ENCODE results near the gene GLCE.
A peak's percentile ranks its signal among the peaks of the same experiment; 100 is the strongest.

Gene GLCE

GRCh38 chr15:69160141-69160993 is at the start of gene GLCE:
Gene GLCE, plus strand, starts transcription at chr15:69160635. Its CDS starts 95,172 bp downstream, at chr15:69255807.
- DNase-seq = peak; percentile 93 to 99 (median 98)
- intact Hi-C loops (cut with DNase I) = no loop called here

GRCh38 chr15:69114331-69114928 is 46.0 kb upstream of the GLCE start:
- DNase-seq = no peak
- intact Hi-C loops (cut with DNase I) = no loop called here

DNA sequence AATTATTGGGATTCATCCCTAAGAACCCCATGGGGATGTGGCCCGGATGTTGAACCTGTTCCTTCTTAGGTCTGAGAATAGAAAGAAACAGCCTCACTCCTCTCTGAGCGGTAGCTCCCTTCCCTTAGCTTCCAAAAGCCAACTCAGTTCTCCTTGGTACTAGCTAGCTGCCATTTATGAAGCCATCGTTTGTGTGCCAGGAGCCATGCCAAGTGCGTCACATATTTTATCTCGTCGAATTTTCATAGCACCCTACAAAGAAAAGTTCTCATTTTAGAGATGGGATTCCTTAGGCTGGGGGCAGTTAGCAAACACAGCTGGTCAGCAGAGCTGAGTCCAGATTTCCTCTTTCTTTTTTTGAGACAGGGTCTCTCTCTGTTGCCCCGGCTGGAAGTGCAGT is 45.4 kb upstream of the GLCE start:
- intact Hi-C loops (cut with DNase I) = no loop called here
- no peak for DNase-seq

DNA sequence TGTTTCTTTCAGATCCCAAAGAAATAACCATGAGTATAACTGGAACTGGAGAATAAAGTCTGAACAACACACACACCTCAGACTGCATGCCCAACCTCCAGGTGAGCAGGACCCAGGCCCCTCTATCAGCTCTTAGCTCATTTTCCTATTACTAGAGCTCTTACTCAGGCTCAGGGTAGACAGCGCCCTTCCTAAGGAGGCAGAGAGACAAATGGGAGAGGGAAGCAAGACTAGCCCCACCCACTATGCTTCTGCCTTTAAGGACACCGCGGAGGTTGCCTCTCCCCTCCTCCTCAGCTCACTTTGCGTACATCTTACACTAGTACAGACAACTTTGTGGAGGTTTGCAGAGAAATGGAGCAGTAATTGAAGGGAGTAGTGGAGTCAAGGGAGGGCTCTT is 44.0 kb upstream of the GLCE start:
- intact Hi-C loops (cut with DNase I) = no loop called here
- peak in 4 of 42 donors; percentile 7 to 47 (median 18) for DNase-seq

DNA sequence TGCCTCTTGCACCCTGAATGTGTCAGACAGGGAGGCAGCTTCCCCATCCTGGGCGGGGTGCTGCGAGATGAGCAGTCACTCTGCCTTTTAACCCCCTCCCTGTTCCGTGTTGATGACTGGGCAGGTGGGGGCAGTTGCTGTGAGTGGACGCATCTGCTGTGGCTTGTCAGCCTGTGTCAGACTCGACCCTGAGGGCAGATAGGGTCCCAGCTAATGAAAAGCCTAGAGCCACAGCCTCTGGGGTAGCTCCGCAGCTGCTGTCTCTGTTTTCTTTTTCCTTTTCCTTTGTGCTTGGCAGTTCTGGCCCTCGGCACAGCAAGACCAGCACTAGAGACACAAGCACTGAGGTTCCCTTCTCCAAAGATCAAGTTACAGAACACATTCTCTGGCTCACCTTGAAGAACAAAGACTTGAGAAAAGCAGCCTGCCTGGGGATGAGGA is 43.0 kb upstream of the GLCE start:
- DNase-seq = peak in 1 of 42 donors; percentile 16
- intact Hi-C loops (cut with DNase I) = no loop called here

DNA sequence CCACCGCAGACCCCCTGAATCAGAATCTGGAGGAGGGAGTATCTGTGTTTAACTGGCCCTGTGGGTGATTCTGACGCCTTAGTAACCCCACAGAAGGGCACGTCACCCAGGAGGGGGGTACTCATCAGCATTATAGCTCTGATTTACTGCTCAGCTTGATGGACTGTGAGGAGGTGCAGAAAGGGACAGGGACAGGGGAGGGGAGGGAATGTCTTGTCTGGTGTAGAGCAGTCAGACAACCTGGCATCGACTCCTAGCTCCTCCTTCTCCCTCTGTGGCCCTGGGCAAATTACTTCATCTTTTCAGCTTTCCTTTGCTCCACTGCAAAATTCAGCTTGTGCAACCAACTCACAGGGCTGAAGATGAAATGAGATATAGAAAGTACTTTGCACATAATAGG is 42.3 kb upstream of the GLCE start:
- intact Hi-C loops (cut with DNase I) = no loop called here
- DNase-seq = no peak

DNA sequence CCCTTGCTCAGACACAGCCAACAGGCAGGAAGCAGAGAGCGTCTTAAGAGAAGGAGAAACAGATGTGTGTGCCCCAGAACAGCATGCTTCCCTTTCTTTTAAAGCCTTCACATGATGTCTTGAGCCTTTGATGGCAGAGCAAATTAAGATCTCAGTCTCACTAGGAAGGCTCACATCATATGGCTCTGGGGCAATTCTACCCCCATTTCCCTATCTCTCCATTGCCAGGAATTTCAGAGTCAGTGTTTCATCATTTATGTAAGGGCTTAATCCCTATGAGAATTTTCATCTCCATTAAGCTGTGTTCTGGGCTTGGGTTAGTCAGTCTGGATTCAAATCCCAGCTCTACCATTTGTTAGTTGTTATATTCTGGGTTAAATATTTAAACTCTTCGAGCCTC is 41.4 kb upstream of the GLCE start:
- DNase-seq = no peak
- intact Hi-C loops (cut with DNase I) = no loop called here

DNA sequence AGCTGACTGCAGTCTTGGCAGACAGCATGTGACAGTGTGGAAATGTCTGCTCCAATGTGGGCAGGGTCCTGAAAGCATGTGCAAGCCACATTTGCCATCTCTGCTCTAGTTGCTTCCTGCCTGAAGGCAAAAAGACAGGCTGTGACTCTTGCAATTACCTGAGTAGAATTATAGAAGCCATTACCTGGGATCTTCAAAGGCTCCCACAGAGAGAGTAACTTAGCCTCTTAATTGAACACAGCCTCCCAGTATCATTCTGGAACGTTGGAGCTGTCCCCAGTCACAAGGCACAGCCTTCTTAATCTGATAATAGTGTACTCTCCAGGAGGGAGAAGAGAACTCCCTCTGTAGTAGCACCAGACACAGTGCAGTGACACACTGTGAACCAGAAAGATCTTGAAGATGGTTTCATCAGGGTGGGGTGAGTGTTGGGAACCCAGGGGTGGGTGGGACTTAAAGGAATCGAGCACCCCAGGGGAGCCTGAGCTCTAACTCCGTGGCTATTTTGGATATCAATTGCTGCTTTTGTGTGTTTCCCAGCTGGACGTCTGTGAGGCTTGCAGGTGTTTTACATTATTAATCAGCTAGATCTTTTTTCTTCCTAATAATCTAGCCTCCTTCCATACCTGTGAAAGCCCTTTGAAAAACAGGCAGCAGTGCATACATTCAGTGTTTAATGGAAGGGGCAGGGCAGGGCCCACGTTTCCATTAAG is 40.6 kb upstream of the GLCE start:
- intact Hi-C loops (cut with DNase I) = no loop called here
- DNase-seq = peak in 1 of 42 donors; percentile 19

GRCh38 chr15:69120732-69121131 is 39.7 kb upstream of the GLCE start:
- DNase-seq = no peak
- intact Hi-C loops (cut with DNase I) = no loop called here

DNA sequence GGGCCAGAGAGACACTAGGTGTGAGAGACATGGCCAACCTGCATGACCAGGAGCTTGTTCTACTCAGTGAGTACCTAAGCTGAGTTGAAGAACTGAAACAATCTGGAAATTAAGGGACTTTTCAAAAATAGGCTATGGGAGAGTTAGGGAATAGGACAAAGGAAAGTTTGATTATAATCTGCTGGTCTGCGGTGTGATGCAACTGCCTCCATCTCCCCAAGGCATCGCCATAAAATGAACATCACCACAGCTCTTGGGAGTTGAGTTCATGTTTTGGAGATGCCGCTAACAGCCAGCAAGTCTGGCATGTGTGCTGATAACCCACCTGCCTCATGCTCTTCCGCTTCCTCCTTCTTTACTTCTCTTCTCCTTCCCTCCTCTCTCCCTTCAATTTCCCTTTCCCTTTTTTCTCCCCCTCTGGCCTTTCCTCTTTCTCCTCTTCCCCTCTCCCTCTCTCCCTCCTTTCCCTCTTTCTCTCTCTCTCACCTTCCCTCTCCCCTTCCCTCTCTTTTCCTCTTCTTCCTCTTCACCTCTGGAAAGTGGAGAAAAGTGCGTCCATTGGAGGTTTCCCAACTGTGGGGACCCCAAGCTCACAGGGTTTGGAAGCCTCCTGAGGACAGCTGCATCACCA is 39.1 kb upstream of the GLCE start:
- no peak for DNase-seq
- intact Hi-C loops (cut with DNase I) = no loop called here

DNA sequence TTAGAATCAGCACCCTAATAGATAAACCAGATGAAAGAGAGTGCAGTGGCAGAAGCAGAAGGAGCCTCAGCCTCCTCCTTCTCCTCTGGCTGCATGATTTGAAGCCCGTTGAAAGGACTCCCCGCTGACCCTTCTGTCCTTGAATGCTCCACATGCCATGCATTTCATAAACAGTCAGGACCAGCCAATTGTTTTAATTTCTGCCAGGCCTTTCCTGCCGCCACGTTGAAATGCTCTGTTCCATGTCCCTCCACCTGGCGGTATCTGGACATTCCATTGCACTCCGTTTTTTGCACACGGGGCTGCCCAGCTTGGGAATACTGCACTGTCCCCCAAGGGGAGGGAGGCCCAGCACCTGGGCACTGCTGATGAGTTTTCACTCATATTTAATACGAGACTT is 35.2 kb upstream of the GLCE start:
- intact Hi-C loops (cut with DNase I) = no loop called here
- DNase-seq = no peak

DNA sequence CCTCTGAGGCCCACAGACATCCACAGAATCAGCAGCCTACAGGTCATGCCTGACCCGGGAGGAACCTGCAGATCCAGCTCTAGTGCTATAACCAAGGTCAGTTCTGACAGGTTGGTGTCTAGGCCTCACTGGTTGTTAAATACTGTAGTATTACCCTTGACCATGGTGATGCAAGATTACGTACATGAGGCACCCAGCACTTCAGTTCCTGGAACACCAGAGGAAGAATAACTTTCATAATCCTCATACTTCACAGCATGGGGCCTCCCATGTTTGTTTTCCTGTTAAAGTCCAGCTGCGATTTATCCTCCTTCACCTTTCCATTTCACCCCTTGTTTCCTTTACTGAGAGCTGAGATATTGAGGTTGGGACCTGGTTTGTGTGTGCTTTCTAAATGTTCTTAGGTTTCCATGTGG is 34.4 kb upstream of the GLCE start:
- intact Hi-C loops (cut with DNase I) = no loop called here
- no peak for DNase-seq

DNA sequence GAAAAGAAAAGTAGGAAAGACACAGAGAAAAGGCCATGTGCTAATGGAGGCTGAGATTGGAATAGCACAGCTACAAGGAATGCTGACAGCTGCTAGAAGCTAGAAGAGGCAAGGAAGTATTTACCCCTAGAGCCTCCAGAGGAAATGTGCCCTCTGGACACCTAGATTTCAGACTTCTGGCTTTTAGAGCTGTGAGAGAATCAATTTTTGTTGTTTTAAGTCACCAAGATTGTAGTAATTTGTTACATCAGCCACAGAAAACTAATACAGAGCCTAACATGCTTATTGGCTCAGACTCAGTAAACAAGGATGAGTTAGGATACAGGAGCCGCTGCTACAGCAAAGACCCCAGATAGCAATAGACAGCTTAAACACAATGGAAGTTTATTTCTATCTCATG is 33.1 kb upstream of the GLCE start:
- DNase-seq = no peak
- intact Hi-C loops (cut with DNase I) = no loop called here

GRCh38 chr15:69128667-69129311 is 31.6 kb upstream of the GLCE start:
- intact Hi-C loops (cut with DNase I) = no loop called here
- DNase-seq = peak in 8 of 42 donors; percentile 19 to 42 (median 30)

GRCh38 chr15:69131362-69132220 is 28.8 kb upstream of the GLCE start:
- intact Hi-C loops (cut with DNase I) = no loop called here
- peak in 24 of 42 donors; percentile 11 to 50 (median 31) for DNase-seq

GRCh38 chr15:69132430-69132829 is 28.0 kb upstream of the GLCE start:
- no peak for DNase-seq
- intact Hi-C loops (cut with DNase I) = no loop called here

- DNase-seq = no peak
These were observed 27.2 kb upstream of the GLCE start for GRCh38 chr15:69132977-69133861.

More at GRCh38 chr15:69132977-69133861, 27.2 kb upstream of the GLCE start:
- intact Hi-C loops (cut with DNase I) = no loop called here

Measured in head of caudate nucleus (tissue), 42 donors.